Fibroblast of lung (primary cell): Measurements from ENCODE around the gene PALM. TPM values are rescaled to one million over a fixed set of nuclear protein-coding genes. Genes with fewer than 3 reads are reported as not detected.

Source experiments
- DNase-seq, 2 donors: peaks; one replicate each; pipeline versions ENCODE4 v3.0.0 to v3.0.0-alpha.2; 2010; ENCODE audit warnings: low read depth in 2 of 2
- H2AFZ ChIP-seq: 2 replicates; pipeline ENCODE4 v1.5.1; 2012; ENCODE audit warnings: low read length, control low read depth, inconsistent platforms
- H3K27ac ChIP-seq: 2 replicates; pipeline ENCODE4 v1.5.1; 2011; ENCODE audit warnings: low read length, control low read depth; ENCODE audit not compliant: insufficient read depth
- H3K27me3 ChIP-seq: 2 replicates; pipeline ENCODE4 v1.5.1; 2011; ENCODE audit warnings: mild to moderate bottlenecking, low read length; ENCODE audit not compliant: control insufficient read depth, insufficient read depth
- H3K36me3 ChIP-seq: 2 replicates; pipeline ENCODE4 v1.5.1; 2011; ENCODE audit warnings: low read length; ENCODE audit not compliant: control insufficient read depth, insufficient read depth
- H3K4me1 ChIP-seq: 2 replicates; pipeline ENCODE4 v1.5.1; 2011; ENCODE audit warnings: low read length; ENCODE audit not compliant: control insufficient read depth, insufficient read depth; ENCODE audit errors: extremely low read depth
- H3K4me2 ChIP-seq: 2 replicates; pipeline ENCODE4 v1.5.1; 2011; ENCODE audit warnings: low read length, control low read depth; ENCODE audit not compliant: insufficient read depth; ENCODE audit errors: extremely low read depth
- H3K4me3 ChIP-seq, 4 experiments: fragments of 200-600 bp in 1 of 4; sonication (generic) in 1 of 4; replicated peaks in 1 of 4; 2 replicates each; pipeline ENCODE4 v1.5.1; 2011 to 2016; ENCODE audit warnings: low read length in 4 of 4, low read depth in 3 of 4, mild to moderate bottlenecking in 3 of 4, control low read depth in 2 of 4, inconsistent platforms in 1 of 4, mixed read lengths in 1 of 4; ENCODE audit not compliant: insufficient read depth in 1 of 4; ENCODE audit errors: control extremely low read depth in 1 of 4
- H3K79me2 ChIP-seq: 2 replicates; pipeline ENCODE4 v1.5.1; 2012; ENCODE audit warnings: mild to moderate bottlenecking, low read length, inconsistent platforms; ENCODE audit not compliant: control insufficient read depth, insufficient read depth
- H3K9ac ChIP-seq: 2 replicates; pipeline ENCODE4 v1.5.1; 2011; ENCODE audit warnings: mild to moderate bottlenecking, low read length, control low read depth; ENCODE audit not compliant: insufficient read depth
- H3K9me3 ChIP-seq: 2 replicates; pipeline ENCODE4 v1.5.1; 2012; ENCODE audit warnings: low read depth, low read length; ENCODE audit not compliant: control insufficient read depth, insufficient read depth
- H4K20me1 ChIP-seq: 2 replicates; pipeline ENCODE4 v1.5.1; 2011; ENCODE audit warnings: low read length; ENCODE audit not compliant: control insufficient read depth, insufficient read depth; ENCODE audit errors: extremely low read depth
- EZH2 ChIP-seq: IDR thresholded peaks from 2 replicates; pipeline ENCODE4 v1.5.1; 2012; ENCODE audit warnings: low read length, control low read depth, mild to moderate bottlenecking; ENCODE audit errors: missing control alignments
- polyA plus RNA-seq, 2 donors: library from polyadenylated mRNA; depleted of rRNA in 1 of 2; stranded (reverse) in 1 of 2; unstranded in 1 of 2; fragments of >200 nt; gene quantifications; 2 replicates each; pipeline ENCODE4 v1.2.1, GENCODE V29; 2011 to 2012; ENCODE audit warnings: missing spikeins in 1 of 2
- total RNA-seq: library from RNA; depleted of rRNA; stranded (reverse); fragments of >200 nt; gene quantifications from 2 replicates; pipeline ENCODE4 v1.2.1, GENCODE V29; 2014
- TF ChIP-seq, protein P1 (sequence below), 2 donors: IDR thresholded peaks in 1 of 2; conservative IDR thresholded peaks in 1 of 2; 1 replicate in 1 of 2; 2 replicates in 1 of 2; pipeline ENCODE4 v1.5.1; 2011 to 2012; ENCODE audit warnings: low read length in 2 of 2, control low read depth in 1 of 2, inconsistent platforms in 1 of 2, low read depth in 1 of 2, mild to moderate bottlenecking in 1 of 2

The PALM gene
- total and polyA plus RNA-seq, 2 donors (not counting 1 experiment from before 2014, with no cell fraction given): 3.2 to 8.3 TPM

DNA sequence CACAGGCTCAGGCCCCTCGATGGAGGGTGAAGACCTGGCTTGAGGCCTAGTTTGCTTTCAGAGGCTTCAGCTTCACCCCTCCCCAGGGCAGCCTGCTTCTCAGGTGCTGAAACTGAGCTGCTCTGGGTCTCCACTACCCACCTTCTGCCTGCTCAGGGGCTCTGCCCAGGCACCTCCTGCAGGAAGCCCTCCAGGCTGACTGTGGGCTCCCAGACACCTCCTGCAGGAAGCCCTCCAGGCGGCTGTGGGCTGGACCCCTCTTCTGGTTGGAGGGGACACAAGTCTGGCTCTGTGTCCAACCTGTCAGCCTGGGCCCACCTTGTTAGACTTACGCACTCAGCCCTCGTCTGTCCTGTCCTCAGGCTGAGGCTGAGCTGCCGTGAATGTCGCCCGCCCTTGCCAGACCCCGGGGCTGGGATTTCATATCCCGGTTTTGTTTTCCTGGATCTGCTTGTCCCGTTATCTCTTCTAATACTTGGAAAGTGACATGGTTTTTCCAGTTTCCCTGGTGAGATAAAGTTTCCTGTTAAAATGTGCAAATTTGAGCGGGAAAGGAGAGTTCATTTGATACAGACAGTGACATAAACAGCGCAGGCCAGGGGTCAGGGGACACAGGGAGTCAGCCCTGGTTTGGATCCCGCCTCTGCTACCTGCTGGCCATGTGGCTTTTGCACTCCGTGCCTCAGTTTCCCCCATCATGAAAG lies 21.4 kb downstream of the PALM start:
- H3K36me3 ChIP-seq: no peaks in the 10 kb centered on the region
- peaks cover 2% of the 10 kb centered on the region for H3K4me1 ChIP-seq
- no peaks in the 10 kb centered on the region for H3K79me2 ChIP-seq
- DNase-seq: no peak
- H3K27me3 ChIP-seq: no peaks in the 10 kb centered on the region
- H3K4me2 ChIP-seq: no peak overlapping the region
- H2AFZ ChIP-seq: no peak overlapping the region
- no peak overlapping the region for H3K27ac ChIP-seq
- H3K9me3 ChIP-seq: no peaks in the 10 kb centered on the region
- TF ChIP-seq, protein P1, sequence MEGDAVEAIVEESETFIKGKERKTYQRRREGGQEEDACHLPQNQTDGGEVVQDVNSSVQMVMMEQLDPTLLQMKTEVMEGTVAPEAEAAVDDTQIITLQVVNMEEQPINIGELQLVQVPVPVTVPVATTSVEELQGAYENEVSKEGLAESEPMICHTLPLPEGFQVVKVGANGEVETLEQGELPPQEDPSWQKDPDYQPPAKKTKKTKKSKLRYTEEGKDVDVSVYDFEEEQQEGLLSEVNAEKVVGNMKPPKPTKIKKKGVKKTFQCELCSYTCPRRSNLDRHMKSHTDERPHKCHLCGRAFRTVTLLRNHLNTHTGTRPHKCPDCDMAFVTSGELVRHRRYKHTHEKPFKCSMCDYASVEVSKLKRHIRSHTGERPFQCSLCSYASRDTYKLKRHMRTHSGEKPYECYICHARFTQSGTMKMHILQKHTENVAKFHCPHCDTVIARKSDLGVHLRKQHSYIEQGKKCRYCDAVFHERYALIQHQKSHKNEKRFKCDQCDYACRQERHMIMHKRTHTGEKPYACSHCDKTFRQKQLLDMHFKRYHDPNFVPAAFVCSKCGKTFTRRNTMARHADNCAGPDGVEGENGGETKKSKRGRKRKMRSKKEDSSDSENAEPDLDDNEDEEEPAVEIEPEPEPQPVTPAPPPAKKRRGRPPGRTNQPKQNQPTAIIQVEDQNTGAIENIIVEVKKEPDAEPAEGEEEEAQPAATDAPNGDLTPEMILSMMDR (conservative IDR thresholded peaks at IDR 0.05 in 1 of 2, IDR thresholded peaks at IDR 0.05 in 1 of 2; ENCODE audit: low read depth in 1 of 2, low read length in 2 of 2): no peak
- no peak for TF ChIP-seq EZH2
- no peaks in the 10 kb centered on the region for H4K20me1 ChIP-seq
- no peak overlapping the region for H3K4me3 ChIP-seq
- no peak overlapping the region for H3K9ac ChIP-seq

GRCh38 chr19:731000-731399 lies 22.3 kb downstream of the PALM start:
- H3K4me2 ChIP-seq: no peak overlapping the region
- H3K4me3 ChIP-seq: no peak overlapping the region
- no peak overlapping the region for H2AFZ ChIP-seq
- H4K20me1 ChIP-seq: no peaks in the 10 kb centered on the region
- H3K79me2 ChIP-seq: no peaks in the 10 kb centered on the region
- no peak overlapping the region for H3K9ac ChIP-seq
- no peak overlapping the region for H3K27ac ChIP-seq
- TF ChIP-seq EZH2: no peak
- TF ChIP-seq, protein P1 (conservative IDR thresholded peaks at IDR 0.05 in 1 of 2, IDR thresholded peaks at IDR 0.05 in 1 of 2; ENCODE audit: low read depth in 1 of 2, low read length in 2 of 2): no peak
- peaks cover 2% of the 10 kb centered on the region for H3K4me1 ChIP-seq
- DNase-seq: no peak
- H3K36me3 ChIP-seq: no peaks in the 10 kb centered on the region
- H3K9me3 ChIP-seq: no peaks in the 10 kb centered on the region
- no peaks in the 10 kb centered on the region for H3K27me3 ChIP-seq

- Histone ChIP-seq H3K4me2 (no peak overlapping the region), H4K20me1 (no peaks in the 10 kb centered on the region), H3K9ac (no peak overlapping the region), H3K4me3 (no peak overlapping the region), H3K27me3 (no peaks in the 10 kb centered on the region), H2AFZ (no peak overlapping the region), H3K36me3 (no peaks in the 10 kb centered on the region), H3K4me1 (peaks cover under 1% of the 10 kb centered on the region), H3K79me2 (no peaks in the 10 kb centered on the region), H3K9me3 (no peaks in the 10 kb centered on the region), H3K27ac (no peak overlapping the region)
- no peak for TF ChIP-seq EZH2
- TF ChIP-seq, protein P1 (conservative IDR thresholded peaks at IDR 0.05 in 1 of 2, IDR thresholded peaks at IDR 0.05 in 1 of 2; ENCODE audit: low read depth in 1 of 2, low read length in 2 of 2): no peak
- no peak for DNase-seq
Observed at GRCh38 chr19:732148-733069, 23.7 kb downstream of the PALM start.
